HG02571 (cell line): Measurements from ENCODE around the gene TCEA3.

Experiments
- ATAC-seq: cut with Tn5 transposase; IDR thresholded peaks from one replicate; pipeline ENCODE4 v1.9.1; 2021; ENCODE audit warnings: mild to moderate bottlenecking, moderate library complexity; ENCODE audit not compliant: unreplicated experiment

TCEA3 gene

DNA sequence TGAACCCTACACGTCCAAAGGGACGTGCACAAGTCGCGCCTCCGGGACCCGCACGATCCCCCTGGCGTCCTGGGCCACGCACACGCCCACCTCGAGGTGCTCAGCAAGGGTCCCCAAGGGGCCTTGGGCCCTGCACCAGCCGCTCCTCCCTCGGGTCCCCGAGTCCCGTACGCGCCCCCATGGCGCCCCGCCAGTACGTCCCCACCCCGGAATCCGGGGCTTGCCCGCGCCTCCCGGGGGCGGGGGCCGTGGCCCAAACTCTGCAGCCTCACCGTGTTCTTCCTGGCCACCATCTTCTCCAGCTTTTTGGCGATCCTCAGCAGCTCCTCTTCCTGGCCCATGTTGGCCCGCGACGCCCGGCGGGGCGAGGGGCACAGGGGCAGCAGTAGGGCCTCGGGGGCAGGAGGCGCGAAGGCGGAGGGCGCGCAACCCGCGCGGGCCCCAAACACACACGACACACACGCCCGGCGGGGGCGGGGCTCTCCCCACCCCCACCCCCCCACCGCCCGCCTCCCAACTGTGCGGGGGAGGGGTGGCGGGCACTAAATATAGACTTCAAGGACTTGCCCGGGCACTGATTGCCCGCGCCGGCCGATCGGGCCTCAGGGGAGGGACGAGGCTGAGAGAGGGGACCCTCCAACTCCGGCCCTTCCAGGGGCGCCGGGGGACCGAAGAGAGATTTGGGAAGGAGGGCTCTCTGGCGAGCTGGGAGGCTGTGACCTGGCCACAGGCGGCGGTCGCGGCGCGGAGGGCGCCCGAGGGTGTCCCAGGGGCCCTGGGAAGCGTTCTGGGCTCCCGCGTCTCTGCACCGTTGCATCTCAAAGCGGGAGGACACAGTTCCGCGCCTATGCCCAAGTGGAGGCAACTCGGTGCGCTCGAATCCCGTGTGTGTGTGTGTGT, at the start of gene TCEA3:
Gene TCEA3, minus strand, starts transcription at position 456 of the 900 bp plus-strand sequence. Its CDS starts 115 bp downstream, at position 341.
- ATAC-seq, result no peak

DNA sequence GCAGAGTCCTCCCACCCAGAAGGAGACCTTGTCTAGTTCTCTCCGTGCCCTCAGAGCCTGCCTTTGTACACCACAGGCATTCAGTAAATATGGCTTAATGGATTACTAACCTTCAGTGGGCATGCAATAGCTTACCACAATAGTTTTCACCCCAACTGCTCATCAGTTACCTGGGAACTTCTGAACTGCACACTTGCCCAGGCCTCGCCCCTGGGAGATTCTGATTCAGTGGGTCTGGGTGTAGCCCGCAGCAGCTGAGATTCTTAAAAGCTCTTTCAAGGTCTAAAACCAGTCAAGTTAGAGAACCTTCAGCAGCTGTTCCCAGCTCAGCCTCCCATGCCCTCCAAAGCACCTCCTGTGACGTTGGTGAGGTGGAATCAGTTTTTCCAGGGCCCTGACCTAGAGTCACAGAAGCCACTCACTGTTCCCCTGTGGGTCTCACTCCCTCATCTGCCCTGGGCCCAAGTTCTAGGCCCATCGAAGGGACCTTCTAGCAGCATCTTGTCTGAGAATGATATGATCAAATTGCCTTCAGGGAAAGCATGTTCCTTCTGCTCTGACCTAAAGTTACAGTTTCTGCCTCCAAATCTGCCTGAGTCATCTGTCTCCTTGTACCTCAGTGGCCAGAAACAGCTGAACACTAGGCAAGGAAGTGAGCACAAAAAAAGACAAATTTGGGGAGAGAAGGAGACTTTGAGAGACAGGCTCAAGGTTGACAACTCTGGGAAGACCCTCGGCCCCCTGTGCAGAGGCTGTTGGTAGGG, 48.7 kb upstream of the TCEA3 start:
- no peak for ATAC-seq

DNA sequence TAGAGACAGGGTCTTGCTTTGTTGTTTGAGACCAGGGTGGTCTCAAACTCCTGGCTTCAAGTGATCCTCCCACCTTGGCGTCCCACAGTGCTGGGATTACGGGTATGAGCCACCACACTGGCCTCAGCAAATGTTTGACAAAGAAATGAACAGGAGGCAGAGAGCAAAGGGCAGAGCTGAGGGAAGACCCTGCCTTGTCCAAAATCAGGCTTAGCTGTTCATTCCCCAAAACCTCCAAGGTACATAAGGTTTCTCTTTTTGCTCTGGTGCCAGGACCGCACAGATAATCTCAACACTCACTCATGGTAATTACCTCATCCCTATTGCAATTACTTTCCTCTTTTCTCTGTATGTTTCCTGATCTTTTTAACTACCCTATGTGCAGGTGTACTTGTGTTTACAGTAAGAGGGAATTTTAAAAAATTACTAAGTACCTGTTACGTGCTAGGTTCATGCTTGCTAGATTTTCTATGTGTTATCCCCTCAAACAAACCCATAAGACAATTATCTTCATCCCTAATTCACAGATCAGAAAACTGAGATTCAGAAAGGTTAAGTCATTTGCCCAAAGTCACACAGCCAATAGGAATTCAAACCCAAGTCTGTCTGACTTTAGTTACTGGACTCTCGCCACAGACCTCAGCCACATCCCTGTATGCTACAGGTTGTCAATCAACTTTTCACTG, 47.9 kb upstream of the TCEA3 start:
- ATAC-seq, result no peak

DNA sequence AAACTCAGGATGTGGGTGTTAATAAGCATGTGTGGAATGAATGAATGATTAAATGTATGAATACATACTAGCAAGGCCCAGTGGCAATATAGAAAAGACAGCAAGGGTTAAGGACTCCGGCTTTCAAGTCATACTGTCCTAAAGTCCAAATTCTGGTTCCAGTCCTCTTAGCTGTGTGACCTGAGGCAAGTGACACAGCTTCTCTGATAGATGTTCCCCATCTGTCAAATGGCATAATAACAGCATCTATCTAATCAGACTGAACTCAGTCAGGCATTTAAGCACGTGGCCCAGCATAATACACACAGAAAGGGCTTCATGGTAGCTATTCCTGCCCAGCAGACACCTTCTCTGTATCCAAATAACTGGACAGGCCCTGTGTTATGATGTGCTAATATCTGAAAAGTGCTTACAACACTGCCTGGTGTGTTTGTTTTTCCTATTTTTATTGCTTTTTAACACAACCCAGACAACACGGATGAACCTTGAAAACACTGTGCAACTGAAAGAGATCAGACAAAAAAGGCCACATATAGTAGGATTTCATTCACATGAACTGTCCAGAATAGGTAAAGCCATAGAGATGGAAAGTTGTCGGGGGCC, 47.0 kb upstream of the TCEA3 start:
- ATAC-seq, result no peak

DNA sequence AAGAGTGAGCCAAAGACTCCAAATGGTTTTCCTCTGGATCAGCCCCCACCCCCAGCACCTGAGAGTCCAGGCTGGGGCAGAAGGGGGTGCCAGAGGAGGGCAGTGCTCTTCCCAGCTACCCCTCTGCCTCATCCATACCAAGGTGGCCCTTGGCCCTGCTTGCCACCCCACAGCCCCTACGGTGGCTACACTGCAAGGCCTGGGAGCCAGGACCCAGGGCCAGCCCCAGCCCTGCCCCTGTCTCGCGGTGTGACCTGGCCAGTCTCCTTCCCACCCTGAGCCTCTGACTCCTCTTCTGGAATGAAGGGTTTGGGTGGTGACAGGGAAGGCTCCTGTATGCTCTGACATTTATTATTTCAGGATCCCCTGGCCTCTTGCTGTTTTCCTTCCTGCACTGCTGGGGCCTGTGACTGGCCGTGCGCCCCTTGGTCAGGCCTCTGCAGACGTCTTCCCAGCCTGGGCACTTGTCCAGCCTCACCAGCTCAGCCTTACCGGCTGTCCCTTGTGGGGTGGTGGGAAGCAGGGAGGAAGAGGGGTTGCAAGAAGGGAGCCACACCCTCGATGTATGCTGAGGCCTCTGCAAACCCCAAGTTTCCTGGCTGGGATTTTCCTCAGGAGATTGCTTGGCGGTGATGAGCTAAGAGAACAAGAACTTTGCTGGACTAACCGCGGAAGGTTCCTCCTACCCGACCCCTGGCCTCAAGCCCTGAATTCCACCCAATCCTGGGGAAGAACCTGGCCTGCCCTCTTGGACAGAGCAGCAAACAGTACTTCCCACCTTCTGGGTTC, 45.9 kb upstream of the TCEA3 start:
- no peak for ATAC-seq

DNA sequence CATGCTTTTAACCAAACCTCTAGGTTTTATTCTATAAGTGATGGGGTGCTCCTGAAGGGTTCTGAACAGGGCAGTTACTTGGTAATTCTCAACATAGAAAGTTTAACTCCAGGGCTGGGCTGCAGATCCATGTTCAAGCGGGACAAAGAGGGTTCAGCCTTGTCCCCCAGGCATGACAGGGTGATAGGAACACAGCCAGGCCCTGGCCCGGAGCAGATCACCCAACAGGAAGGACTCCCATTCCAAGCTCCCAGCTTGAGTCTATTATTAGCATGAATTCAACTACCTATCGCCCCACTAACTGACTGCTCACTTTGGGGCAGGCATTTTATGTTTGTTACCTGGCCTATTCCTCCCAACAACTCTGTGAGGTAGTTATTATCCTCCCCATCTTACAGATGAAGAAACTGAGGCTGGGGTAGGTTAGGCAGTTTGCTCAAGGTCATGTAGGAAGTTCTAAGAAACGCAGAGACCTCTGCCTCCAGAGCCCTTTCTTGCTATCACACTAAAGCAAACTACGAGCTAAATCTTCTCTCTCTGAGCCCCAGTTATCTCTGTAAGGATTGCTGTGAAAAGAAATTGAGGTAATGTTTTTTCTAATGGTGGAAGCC, 44.9 kb upstream of the TCEA3 start:
- ATAC-seq, result no peak

DNA sequence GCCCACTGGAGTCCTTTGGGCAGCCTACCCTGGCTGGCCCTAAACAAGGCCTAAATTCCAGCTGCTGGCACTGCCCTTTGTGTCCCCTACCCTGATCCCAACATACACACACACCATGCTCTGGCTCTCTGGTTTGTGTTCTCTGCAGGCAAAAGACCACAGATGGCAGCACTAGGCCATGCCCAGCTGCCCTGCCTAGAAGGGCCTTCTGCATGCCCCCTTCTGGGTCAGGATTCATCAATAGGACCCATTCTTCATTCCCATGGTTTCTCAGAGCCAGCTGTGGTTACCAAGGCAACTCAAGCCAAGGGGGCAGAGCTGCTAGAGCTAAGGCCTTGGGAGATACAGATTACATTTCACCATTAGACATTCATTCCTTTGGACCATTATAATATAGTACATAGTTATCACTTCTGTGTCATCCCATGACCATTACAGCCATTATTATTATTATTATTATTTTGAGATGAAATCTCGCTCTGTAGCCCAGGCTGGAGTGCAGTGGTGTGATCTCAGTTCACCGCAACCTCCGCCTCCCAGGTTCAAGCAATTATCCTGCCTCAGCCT, 42.0 kb upstream of the TCEA3 start:
- ATAC-seq, result no peak

DNA sequence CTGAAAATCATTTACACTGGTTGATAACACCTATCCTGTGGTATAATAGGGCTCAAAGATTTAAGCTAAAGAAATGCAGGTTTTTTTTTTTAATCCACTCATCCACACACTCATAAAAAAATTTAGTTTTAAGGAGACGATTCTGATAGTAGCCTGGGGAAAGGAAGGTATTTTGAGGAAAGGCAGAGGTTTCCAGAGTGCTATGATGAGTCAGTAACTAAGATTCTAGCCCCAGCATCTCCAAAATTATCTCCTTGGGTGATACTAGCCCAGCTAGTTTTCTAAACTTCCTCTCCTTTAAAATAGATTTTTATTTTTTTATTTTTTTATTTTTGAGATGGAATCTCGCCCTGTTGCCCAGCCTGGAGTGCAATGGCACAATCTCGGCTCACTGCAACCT, 38.7 kb upstream of the TCEA3 start:
- no peak for ATAC-seq

DNA sequence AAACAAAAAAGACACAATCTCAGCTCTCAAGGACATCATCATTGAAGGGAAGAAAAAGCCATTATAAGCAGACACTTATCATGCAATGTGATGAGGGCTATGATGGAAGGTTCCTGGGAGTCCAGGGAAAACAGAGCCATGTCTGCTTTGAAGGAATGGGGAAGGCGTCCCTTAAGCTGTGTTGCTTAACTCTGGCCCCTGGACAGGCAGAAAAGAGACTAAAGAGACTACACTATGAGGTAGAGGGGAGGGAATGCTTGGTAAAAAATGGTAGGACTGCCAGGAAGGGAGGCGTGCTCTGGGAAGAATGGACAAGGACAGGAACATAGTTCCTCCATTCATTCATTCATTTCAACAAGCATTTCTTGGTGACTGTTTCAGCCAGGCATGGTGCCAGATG, 38.2 kb upstream of the TCEA3 start:
- ATAC-seq, result no peak

DNA sequence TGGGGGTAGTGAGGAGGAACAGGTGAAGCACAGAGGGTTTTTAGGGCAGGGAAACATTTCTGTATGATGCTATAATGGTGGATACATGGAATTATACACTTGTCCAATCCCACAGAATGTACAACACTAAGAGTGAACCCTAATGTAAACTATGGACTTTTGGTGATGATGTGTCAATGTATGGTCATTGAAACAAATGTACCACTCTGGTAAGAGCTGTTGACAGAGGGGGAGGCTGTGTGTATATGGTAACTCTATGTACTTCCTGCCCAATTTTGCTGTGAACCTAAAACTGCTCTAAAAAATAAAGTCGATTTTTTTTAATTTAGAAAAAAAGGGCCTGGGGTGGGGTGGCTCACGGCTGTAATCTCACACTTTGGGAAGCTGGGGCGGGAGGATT, 36.5 kb upstream of the TCEA3 start:
- no peak for ATAC-seq

DNA sequence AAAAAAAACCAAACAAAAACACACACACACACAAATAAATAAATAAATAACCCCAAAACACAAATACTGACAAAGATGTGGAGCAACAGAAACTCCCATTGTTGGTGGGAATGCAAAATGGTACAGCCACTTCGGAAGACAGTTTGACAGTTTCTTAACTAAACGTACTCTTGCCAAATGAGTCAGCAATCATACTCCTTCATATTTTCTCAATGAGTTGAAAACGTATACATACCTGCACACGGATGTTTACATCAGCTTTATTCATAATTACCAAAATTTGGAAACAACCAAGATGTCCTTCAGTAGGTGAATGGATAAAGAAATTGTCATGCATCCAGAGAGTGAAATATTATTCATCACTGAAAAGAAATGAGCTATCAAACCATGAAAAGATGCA, 36.0 kb upstream of the TCEA3 start:
- ATAC-seq, result no peak

DNA sequence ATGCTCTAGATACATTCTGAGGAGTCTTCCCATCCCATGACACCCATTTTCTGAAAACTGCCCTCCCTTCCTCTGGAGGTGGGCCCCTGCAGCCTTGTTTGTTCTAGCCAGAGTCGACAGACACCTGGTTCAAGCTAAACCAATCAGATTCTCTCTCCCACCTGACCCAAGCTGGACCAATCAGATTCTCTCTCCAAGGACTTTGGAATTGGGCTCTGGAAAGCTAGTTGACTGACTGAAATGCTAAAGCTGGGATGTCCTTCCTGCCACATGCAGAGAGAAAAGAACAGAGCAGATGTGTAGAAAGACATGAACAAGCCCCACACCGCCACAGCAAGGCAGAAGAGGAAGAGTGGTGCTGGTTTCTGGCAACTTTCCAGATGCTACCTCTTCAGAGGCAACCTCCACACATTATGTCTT, 34.8 kb upstream of the TCEA3 start:
- no peak for ATAC-seq

DNA sequence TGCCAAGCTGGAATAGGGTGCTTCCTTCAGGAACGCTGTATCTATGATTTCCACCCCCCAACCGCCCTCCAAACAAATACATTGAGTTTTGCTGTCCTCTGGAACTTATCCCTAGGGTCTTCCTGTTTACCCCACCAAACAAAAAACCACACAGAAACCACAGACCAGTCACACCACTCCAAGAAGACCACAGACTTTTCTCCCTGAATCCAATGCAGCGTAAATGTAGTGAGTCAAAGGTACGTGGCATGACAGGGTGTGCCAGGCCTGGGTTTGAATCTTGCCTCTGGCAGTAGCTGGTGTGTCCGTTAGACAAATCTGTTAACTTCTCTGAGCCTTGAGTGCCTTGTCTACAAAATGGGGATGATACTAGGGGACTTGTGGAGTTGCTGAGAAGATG, 31.7 kb upstream of the TCEA3 start:
- no peak for ATAC-seq

DNA sequence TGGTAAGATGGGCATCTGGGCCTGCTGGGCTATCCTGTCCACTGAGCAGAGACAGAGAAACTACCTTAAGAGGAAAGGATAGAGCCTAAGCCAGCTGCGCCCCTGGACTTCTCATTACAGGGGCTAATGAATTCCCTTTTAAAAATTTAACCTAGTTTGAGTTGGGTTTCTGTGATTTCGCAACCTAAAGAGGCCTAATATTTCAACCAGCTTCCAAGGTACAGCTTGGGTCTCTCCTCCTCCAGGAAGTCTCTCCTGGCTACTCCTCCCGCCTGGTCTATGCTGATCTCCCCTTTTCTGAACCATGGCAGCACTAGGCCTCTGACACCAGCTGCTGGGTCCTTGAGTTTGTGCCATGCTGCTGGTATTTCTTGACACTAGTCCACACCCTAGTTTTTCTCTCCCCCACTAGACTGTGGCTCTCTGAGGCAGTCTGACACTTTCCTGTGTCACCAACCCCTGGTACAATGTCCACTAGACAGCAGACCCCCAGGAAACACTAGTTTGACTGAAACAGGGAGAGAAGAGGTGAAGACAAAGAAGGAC, 29.0 kb upstream of the TCEA3 start:
- no peak for ATAC-seq

DNA sequence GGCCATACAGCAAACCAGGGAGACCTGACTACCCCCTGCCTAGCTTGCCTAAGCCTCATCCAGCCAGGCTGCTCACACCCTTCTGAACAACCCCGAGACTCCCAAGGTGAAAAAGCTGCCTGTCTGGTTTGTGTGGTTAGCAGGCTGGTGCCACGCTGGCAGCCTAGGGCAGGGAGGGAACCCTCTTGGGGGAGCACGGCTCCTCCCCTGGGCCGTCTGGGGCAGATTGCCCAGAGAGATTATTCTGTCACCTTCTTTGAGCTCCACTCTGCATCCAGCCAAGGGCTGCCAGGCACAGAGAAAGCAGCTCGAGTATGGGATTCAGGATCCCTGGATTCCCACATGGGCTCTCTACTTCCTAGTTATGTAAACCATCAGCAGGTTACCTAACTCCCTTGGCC, 27.5 kb upstream of the TCEA3 start:
- ATAC-seq, result no peak

DNA sequence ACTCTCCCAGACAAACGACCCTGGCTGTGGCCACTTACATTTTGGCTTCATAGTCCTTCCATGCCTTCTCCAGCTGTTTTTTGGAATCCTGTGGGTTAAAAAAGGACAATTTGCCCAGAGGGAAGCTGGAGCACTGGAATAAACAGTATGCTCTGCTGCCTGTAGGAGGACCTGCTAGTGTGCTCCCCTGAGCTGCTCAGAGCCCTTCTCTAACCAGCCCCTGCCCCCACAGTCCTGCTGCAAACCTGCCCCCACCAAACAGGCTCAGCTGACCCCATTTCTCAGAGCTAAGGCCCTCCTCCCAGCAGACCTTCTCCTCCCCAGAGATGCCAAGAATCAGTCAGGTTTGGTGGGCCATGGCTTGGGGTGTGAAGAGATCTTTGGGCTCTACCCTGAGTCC, 26.9 kb upstream of the TCEA3 start:
- ATAC-seq, result no peak

DNA sequence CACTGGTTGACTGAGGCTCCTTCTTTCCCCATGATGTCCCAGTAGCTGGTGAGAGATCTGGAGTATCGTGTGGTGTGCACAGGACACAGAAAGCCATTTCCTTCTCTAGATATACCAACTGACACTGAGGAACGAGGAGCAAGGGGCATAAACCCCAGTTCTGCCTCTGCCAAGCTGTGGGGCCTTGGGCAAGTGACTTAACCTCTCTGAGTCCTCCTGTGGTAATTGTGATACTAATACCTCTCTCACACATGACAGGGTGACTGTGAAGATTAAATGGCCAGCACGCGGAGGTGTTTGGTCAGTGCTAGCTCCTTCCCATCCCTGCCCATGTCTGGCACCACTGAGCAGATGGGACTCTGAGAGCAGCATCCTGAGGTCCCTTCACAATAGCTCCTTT, 26.3 kb upstream of the TCEA3 start:
- no peak for ATAC-seq

DNA sequence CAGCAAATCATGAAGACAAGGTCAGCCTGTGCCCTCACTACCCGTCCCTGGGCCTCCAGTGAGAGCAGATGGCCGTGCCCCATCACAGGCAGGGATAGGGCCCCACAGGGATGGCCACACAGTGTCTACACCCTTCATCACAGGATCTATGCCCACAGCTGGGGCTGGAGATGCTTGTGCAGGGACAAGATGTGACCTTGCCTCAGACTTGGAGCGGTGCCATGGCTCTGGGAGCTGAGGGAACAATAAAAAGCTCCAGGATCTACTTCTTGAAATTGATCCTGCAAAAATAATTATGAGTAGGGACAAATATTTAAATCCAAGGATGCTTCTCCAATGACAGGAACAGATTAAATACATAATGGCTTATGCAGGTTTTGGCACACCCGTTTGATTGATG, 25.4 kb upstream of the TCEA3 start:
- ATAC-seq, result no peak

DNA sequence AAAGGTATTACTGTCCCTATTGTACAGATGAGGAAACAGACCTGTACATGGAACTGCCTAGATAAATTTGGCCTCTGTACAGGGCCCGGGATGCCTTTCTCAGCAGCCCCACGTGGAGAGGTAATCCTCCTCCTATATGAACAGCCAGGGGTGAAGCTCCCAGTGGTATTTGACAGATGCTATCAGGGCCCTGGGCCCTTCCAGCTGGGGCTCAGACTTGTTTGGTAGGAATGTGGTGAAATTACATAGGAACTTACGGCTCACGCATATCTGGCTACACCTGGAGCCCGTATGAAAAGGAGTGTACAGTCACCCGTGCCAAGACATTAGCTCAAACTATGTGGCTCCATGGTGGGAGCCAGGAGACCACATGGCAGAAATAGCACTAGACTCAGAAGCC, 24.8 kb upstream of the TCEA3 start:
- ATAC-seq, result no peak
